Fibroblast of lung (primary cell): ENCODE results near the gene ITGA8.

Experiments used
- EZH2 ChIP-seq: IDR thresholded peaks from 2 replicates; pipeline ENCODE4 v1.5.1; 2012; ENCODE audit warnings: low read length, control low read depth, mild to moderate bottlenecking; ENCODE audit errors: missing control alignments
- TF ChIP-seq, protein P1 (sequence below), 2 donors: IDR thresholded peaks in 1 of 2; conservative IDR thresholded peaks in 1 of 2; 1 replicate in 1 of 2; 2 replicates in 1 of 2; pipeline ENCODE4 v1.5.1; 2011 to 2012; ENCODE audit warnings: low read length in 2 of 2, control low read depth in 1 of 2, inconsistent platforms in 1 of 2, low read depth in 1 of 2, mild to moderate bottlenecking in 1 of 2

DNA sequence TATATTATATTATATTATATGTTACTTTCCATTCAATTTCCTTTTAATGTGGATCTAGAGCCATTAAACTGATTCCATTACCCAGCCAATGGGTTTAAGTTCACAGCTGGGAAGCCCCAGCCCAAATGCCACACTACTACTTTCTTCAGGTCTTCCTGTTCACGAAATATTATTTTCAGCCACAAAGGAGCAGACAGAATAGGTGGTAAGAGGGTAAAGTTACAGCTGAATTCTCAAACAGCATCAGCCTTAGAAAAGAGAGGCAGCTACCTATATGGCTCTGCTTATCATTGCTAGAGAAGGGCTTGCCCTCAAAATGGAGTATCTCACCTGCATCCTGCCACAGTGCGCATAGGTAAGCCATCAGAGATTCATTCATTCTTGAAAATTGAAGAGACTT, 128.3 kb downstream of the ITGA8 start:
- TF ChIP-seq, protein P1, sequence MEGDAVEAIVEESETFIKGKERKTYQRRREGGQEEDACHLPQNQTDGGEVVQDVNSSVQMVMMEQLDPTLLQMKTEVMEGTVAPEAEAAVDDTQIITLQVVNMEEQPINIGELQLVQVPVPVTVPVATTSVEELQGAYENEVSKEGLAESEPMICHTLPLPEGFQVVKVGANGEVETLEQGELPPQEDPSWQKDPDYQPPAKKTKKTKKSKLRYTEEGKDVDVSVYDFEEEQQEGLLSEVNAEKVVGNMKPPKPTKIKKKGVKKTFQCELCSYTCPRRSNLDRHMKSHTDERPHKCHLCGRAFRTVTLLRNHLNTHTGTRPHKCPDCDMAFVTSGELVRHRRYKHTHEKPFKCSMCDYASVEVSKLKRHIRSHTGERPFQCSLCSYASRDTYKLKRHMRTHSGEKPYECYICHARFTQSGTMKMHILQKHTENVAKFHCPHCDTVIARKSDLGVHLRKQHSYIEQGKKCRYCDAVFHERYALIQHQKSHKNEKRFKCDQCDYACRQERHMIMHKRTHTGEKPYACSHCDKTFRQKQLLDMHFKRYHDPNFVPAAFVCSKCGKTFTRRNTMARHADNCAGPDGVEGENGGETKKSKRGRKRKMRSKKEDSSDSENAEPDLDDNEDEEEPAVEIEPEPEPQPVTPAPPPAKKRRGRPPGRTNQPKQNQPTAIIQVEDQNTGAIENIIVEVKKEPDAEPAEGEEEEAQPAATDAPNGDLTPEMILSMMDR (conservative IDR thresholded peaks at IDR 0.05 in 1 of 2, IDR thresholded peaks at IDR 0.05 in 1 of 2; ENCODE audit: low read depth in 1 of 2, low read length in 2 of 2) = no peak
- no peak for TF ChIP-seq EZH2
